Vagina (tissue), 2 donors: ENCODE measurements around the gene GADD45B. TPM values are rescaled to one million over a fixed set of nuclear protein-coding genes. Genes with fewer than 3 reads are reported as not detected.

Experiments
- DNase-seq, 2 donors: peaks; one replicate each; pipeline ENCODE4 v3.0.0-alpha.2; 2017; ENCODE audit errors: extremely low spot score in 2 of 2
- H3K27ac ChIP-seq: fragments of 200-600 bp; sonication (generic); one replicate; pipeline ENCODE4 v1.5.1; 2019
- H3K27me3 ChIP-seq: fragments of 200-600 bp; sonication (generic); one replicate; pipeline ENCODE4 v1.5.1; 2019
- H3K36me3 ChIP-seq, 2 donors: fragments of 200-600 bp; sonication (generic); one replicate each; pipeline ENCODE4 v1.5.1; 2017 to 2019
- H3K4me1 ChIP-seq: fragments of 200-600 bp; sonication (generic); one replicate; pipeline ENCODE4 v1.5.1; 2019
- H3K4me3 ChIP-seq, 2 donors: fragments of 200-600 bp; sonication (generic); 1 replicate in 1 of 2; 2 replicates in 1 of 2; pipeline ENCODE4 v1.5.1; 2016 to 2019
- H3K9me3 ChIP-seq: fragments of 200-600 bp; sonication (generic); one replicate; pipeline ENCODE4 v1.5.1; 2019
- POLR2A ChIP-seq, 2 donors: fragments of 450-650 bp; IDR thresholded peaks; one replicate each; pipeline ENCODE4 v1.6.1; 2017; ENCODE audit warnings: antibody characterized with exemption in 2 of 2, mild to moderate bottlenecking in 2 of 2, moderate library complexity in 2 of 2
- POLR2AphosphoS5 ChIP-seq, 2 donors: sonication (generic); formaldehyde crosslinking; IDR thresholded peaks; one replicate each; pipeline ENCODE4 v1.9.0; 2017; ENCODE audit warnings: antibody characterized with exemption in 2 of 2, mild to moderate bottlenecking in 2 of 2, low read depth in 1 of 2; ENCODE audit not compliant: insufficient read depth in 1 of 2
- intact Hi-C: fragments of 100-400 bp; cut with DNase I; formaldehyde crosslinking; loops from one replicate; pipeline ENCODE4 v1.15.1; 2023
- total RNA-seq: library from RNA; depleted of rRNA; stranded (reverse); fragments of >200 nt; gene quantifications from one replicate; pipeline ENCODE4 v1.2.3, GENCODE V29; 2016
- TF ChIP-seq, protein P1 (sequence below), 3 experiments: fragments of 450-650 bp in 2 of 3; fragments of 200-600 bp in 1 of 3; sonication (generic) in 1 of 3; IDR thresholded peaks; one replicate each; pipeline ENCODE4 v1.5.1; 2017 to 2019; ENCODE audit warnings: antibody characterized with exemption in 3 of 3, mild to moderate bottlenecking in 2 of 3, moderate library complexity in 2 of 3

The GADD45B gene
- total RNA-seq, 1 donor from 2014 or later = 181 TPM

DNA sequence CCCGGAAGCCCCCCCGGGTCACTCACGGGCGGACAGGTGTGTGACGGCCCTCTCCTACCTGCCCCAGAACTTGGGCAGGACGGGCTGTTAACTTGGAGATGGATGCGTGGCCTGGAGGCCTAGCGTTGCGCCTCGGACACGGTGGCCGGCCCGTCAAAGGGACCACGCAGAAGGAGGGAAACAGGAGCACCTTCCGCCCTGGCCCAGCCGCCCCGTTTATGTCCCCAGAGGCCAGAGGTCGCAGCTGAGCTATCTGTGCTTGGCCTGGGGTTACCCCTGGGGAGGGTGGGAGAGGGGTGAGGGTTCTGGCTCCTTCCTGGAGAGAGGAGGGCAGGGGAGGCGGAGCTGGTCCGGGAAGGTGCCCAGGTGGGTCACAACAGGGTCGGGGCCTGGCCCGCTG is 35.6 kb downstream of the GADD45B start:
- H3K36me3 ChIP-seq = no peaks in the 10 kb centered on the region
- no peak for DNase-seq
- H3K27ac ChIP-seq = no peak overlapping the region
- H3K4me3 ChIP-seq = no peak overlapping the region
- H3K4me1 ChIP-seq = no peaks in the 10 kb centered on the region
- no peaks in the 10 kb centered on the region for H3K27me3 ChIP-seq
- TF ChIP-seq, protein P1, sequence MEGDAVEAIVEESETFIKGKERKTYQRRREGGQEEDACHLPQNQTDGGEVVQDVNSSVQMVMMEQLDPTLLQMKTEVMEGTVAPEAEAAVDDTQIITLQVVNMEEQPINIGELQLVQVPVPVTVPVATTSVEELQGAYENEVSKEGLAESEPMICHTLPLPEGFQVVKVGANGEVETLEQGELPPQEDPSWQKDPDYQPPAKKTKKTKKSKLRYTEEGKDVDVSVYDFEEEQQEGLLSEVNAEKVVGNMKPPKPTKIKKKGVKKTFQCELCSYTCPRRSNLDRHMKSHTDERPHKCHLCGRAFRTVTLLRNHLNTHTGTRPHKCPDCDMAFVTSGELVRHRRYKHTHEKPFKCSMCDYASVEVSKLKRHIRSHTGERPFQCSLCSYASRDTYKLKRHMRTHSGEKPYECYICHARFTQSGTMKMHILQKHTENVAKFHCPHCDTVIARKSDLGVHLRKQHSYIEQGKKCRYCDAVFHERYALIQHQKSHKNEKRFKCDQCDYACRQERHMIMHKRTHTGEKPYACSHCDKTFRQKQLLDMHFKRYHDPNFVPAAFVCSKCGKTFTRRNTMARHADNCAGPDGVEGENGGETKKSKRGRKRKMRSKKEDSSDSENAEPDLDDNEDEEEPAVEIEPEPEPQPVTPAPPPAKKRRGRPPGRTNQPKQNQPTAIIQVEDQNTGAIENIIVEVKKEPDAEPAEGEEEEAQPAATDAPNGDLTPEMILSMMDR (IDR thresholded peaks at IDR 0.05) = no peak
- TF ChIP-seq POLR2AphosphoS5 (IDR thresholded peaks at IDR 0.05; ENCODE audit: insufficient read depth in 1 of 2, low read depth in 1 of 2) = no peak
- no peak for TF ChIP-seq POLR2A (IDR thresholded peaks at IDR 0.05)
- intact Hi-C loops = no loop called here
- no peaks in the 10 kb centered on the region for H3K9me3 ChIP-seq

DNA sequence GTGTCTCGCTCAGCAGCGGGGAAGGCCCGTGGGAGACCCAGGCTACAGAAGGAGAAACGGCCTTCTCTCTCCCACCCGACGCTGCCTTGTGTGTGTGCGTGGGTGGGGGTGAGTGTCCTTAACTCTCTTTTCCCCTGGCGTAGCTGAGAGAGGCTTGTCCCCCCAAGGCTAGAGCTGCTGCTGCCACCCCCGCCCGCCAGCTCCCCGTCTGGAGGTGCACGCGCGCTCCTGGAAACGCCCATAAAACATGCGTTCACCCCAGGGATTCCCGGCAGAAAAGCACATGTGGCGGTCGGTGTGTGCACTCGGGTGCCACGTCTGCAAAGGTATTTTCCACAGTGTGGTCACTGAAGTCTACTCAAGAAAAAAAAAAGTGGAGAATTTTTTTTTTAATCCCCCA is 36.1 kb downstream of the GADD45B start:
- H3K9me3 ChIP-seq = no peaks in the 10 kb centered on the region
- H3K4me3 ChIP-seq = no peak overlapping the region
- H3K36me3 ChIP-seq = no peaks in the 10 kb centered on the region
- DNase-seq = no peak
- H3K4me1 ChIP-seq = no peaks in the 10 kb centered on the region
- intact Hi-C loops = no loop called here
- no peaks in the 10 kb centered on the region for H3K27me3 ChIP-seq
- TF ChIP-seq POLR2A (IDR thresholded peaks at IDR 0.05) = no peak
- TF ChIP-seq POLR2AphosphoS5 (IDR thresholded peaks at IDR 0.05; ENCODE audit: insufficient read depth in 1 of 2, low read depth in 1 of 2) = no peak
- TF ChIP-seq, protein P1 (IDR thresholded peaks at IDR 0.05) = no peak
- H3K27ac ChIP-seq = no peak overlapping the region

DNA sequence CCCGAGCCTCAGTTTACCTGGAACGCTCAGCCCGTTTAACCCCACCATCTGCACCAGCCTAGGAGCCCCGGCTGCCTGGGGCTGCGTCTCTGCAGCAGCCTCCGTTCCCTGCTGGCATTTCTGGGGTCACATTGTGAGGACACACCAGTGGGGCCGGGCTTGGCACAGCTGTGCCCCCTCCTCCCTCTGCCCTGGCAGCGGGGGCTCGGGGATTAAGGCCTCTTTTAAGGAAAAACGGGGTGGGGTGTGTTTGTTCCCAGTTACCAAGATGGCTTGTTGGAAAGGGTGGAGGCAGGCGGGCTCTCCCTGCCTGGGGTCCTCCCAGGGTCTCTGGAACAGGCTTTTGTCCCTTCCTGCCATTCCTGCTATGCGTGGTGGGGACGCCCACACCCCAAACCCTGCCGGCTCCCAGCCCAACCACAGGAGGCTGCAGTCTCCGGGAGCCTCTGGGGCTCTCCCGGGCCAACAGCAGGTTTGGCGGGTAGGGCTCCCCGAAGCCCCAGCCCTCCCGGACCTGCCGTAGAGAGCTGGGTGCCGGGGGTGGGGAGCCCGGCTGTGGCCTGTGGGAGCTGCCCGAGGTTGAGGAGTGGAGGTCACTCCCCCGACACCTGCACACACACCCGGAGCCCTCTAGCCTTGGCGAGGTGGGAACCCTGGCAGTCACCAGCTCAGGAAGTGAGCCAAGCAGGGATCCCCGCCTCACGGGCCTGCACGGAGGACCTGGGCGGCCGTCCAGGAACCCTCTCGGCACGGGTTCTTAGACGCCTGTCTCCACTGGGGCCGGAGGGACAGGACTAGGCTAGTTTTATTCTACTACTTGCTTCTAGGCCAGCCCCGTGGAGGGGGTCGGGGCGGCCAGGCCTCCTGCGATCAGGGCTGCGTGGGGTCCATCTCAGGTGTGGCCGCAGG is 36.9 kb downstream of the GADD45B start:
- Histone ChIP-seq H3K4me1 (no peaks in the 10 kb centered on the region), H3K4me3 (no peak overlapping the region), H3K36me3 (no peaks in the 10 kb centered on the region), H3K9me3 (no peaks in the 10 kb centered on the region), H3K27ac (no peak overlapping the region), H3K27me3 (no peaks in the 10 kb centered on the region)
- no peak for DNase-seq
- TF ChIP-seq, protein P1 (IDR thresholded peaks at IDR 0.05) = no peak
- no peak for TF ChIP-seq POLR2A (IDR thresholded peaks at IDR 0.05)
- no peak for TF ChIP-seq POLR2AphosphoS5 (IDR thresholded peaks at IDR 0.05; ENCODE audit: insufficient read depth in 1 of 2, low read depth in 1 of 2)
- intact Hi-C loops = no loop called here

DNA sequence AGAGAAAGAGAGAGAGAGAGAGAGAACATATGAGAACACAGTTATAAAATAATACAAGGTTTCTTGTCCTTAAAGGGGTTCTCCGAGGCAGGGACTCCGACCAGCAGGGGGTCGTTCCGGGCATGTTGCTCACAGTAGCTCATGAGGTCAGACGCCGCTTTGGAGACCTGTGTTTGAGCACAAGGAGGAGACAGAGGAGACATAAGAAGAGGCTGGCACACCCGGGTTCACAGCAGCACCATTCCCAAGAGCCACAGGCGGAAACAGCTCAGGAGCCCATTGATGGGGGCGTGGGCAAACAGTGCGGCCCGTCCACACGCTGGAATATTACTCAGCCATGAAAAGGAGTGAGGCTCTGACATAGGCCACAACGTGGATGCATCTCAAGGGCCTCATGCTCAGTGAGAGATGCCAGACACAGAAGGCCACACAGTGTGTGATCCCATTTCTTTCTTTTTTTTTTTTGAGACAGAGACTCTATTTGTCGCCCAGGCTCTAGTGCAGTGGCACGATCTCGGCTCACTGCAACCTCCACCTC is 39.1 kb downstream of the GADD45B start:
- no peaks in the 10 kb centered on the region for H3K36me3 ChIP-seq
- no peak overlapping the region for H3K4me3 ChIP-seq
- H3K27ac ChIP-seq = no peak overlapping the region
- intact Hi-C loops = no loop called here
- DNase-seq = no peak
- TF ChIP-seq POLR2AphosphoS5 (IDR thresholded peaks at IDR 0.05; ENCODE audit: insufficient read depth in 1 of 2, low read depth in 1 of 2) (no peak), POLR2A (IDR thresholded peaks at IDR 0.05) (no peak)
- TF ChIP-seq, protein P1 (IDR thresholded peaks at IDR 0.05) = no peak
- no peaks in the 10 kb centered on the region for H3K27me3 ChIP-seq
- H3K9me3 ChIP-seq = no peaks in the 10 kb centered on the region
- no peaks in the 10 kb centered on the region for H3K4me1 ChIP-seq

DNA sequence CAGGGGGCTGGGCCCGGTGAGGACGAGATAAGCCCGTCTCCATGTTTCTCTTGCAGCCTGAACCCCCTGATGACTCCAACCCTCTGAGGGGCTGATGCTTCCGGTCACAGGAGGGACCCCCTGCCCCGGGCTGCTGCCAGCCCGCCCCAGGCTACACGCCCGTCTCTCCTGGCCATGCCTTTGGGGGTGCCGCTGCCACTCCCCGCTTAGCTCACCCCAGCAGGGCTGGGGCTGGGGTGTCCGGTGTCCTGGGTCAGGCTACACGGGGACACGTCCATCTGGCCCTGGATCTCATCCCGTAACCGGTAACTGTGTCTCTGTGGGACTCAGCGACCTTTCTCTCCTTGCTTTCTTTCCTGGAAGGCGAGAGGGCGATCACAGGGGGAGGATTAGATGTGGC is 40.8 kb downstream of the GADD45B start:
- Histone ChIP-seq H3K27ac (no peak overlapping the region), H3K27me3 (no peaks in the 10 kb centered on the region), H3K4me1 (no peaks in the 10 kb centered on the region), H3K4me3 (no peak overlapping the region), H3K36me3 (no peaks in the 10 kb centered on the region), H3K9me3 (no peaks in the 10 kb centered on the region)
- DNase-seq = no peak
- TF ChIP-seq POLR2AphosphoS5 (IDR thresholded peaks at IDR 0.05; ENCODE audit: insufficient read depth in 1 of 2, low read depth in 1 of 2) = no peak
- TF ChIP-seq POLR2A (IDR thresholded peaks at IDR 0.05) = no peak
- intact Hi-C loops = no loop called here
